ENCODE measurements around the gene FNDC8.
"Not testable (repeated sequence)": the region's sequence is repeated elsewhere in the genome, so short reads cannot be mapped to it uniquely, and the experiment has no call there.

Gene FNDC8

GRCh38 chr17:35146214-35146833 is 24.9 kb downstream of the FNDC8 start:
- DNase-seq = no peak

DNA sequence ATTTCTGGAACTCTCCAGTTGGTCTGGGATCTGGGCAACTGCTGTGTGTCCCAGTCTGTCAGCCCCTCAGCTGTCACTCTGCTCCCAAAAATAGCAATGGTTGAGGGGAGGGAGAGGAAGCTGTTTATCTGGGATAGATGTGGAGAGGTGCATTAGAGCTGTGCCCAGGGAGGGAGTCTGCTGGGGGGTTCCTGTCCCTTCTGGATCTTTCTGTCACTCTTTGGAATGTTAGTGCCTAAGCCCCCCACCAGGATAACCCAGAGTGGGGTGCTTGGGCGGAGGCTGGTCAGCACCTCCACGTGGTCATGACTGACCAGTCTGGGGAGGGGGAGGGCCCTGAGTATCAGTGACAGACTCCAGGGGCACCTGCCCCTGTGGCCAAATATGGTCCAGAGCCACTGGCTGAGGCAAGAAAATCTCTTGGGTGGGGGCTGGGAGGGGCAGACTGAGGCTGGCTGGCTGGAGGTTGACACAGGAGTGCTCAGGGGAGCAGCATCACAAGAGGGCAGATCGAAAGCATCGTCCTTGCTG is 26.0 kb downstream of the FNDC8 start, which contains the start of gene UNC45B:
Gene UNC45B (plus strand): TSS at position 443 of the 531 bp plus-strand sequence. CDS start 447 bp downstream, outside the sequence.
- no peak for DNase-seq

DNA sequence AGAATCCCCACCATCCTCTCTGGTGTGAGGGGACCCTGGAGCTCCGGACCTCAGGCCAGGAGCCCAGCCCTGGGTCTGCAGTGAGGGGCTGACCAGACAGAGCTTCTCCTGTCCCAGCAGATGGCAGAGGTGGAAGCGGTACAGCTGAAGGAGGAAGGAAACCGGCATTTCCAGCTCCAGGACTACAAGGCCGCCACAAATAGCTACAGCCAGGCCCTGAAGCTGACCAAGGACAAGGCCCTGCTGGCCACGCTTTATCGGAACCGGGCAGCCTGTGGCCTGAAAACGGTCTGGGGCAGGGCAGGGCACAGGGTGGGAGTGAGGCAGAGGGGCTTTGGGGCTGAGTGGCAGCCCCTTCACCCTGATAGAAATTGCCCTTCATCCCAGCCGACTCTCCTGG is 26.7 kb downstream of the FNDC8 start:
- no peak for DNase-seq

- DNase-seq = no peak
These were observed 28.5 kb downstream of the FNDC8 start for GRCh38 chr17:35149941-35150340.

DNA sequence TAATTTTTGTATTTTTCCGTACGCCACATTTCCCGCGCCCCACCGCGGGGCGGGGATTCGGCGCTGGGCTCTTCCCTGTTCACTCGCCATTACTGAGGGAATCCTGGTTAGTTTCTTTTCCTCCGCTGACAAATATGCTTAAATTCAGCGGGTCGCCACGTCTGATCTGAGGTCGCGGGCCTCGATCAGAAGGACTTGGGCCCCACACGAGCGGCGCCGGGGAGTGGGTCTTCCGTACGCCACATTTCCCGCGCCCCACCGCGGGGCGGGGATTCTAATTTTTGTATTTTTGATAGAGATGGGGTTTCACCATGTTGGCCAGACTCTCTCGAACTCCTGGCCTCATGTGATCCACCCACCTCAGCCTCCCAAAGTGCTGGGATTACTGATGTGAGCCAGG is 29.7 kb downstream of the FNDC8 start:
- DNase-seq = not testable (repeated sequence)

DNA sequence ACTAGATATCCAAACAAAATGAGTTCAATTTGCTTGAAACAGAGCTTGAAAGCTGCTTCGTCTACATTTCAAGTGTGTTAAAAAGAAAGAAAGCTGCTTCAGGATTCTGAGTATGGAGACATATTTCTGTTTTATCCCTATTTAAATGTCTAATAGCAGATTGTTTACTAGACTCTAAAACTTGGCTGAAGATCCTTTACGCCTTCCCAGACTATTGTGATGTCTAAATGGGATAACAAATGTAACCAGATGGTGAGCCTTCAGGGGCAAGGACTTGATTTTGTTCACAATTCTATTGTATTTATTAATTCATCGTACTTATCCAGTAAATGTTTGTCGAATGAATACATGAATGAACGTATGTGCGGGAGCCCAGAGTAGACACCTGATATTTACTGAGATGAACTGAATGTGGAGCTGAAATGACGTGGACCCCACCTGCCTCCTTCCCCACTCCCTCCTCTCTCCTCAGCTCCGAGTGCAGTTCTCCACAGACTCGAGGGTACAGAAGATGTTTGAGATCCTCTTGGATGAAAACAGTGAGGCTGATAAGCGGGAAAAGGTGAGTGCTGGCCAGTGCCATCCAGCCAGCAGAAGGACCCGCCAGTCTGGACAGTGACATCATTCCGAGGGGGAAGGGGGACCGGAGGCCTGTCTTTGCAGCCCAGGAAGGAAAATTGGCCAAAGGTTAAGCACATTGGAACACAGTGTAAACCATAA is 31.2 kb downstream of the FNDC8 start:
- no peak for DNase-seq

DNA sequence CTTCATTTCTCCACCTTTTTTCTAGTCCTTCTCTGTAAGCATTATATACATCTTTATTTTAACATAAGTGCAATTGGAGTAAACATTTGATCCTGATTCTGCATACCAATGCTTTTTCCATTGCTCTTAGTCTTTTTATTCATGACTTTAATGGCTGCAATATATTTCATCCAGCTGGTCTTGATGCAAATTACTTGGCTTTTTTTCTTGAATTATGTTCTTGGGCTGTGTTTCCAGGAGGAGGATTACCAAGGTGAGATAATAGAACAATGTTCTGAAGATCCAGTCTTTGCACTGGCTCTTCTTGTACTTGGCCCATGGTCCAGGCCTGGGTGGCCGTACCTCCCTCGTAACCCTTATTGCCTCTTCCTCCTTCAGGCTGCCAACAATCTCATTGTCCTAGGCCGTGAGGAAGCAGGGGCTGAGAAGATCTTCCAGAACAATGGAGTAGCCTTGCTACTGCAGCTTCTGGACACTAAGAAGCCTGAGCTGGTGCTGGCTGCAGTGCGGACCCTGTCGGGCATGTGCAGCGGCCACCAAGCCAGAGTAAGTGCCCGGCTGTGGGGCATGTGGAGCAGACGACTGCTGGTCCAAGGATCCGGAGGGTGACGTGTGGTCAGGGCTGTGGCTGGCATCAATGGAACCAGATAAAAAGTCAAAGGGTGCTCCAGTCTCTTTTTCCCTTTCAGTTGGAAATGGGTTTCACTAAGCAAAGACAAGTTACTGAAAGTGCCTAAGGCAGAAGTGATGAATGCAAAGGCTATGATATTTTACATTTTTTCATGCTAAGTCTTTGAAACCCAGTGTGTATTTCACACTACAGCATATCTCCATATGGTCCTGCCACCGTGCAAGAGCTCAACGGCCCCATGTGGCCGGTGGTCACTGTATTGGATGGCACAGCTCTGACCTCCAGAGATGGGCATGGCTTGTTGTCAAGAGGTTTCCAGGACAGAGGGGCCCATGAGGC is 33.1 kb downstream of the FNDC8 start:
- no peak for DNase-seq

DNA sequence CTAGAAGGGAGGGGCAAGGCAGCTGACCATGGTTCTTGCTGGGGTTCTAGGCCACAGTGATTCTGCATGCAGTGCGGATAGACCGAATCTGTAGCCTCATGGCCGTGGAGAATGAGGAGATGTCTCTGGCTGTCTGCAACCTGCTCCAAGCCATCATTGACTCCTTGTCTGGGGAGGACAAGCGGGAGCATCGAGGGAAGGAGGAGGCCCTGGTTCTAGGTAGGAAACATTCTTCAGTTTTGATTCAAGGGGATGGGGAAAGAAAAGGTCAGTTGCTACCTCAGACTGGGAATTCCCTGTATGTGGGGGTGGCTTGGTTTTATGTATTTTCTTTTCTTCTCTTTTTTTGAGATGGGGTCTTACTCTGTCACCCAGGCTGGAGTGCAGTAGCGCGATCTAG is 33.8 kb downstream of the FNDC8 start:
- DNase-seq = no peak

DNA sequence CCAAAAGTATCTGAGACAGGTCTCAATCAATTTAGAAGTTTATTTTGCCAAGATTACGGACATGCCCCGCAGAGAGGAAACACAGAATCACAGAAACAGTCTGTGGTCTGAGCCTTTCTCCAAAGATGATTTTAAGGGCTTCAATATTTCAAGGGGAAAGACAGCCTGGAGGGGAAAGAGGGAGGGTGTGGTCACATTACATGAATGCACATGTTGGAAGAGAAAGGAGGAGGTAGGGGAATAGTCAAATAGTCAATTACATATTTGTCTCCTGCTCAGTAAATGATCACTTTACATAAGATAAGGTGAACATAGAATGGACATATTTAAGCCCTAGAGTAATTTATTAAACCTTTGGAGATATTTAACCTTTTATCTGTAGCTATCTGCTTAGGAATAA is 38.5 kb downstream of the FNDC8 start:
- DNase-seq = no peak

- peak; percentile 47 for DNase-seq
These were observed 39.2 kb downstream of the FNDC8 start for GRCh38 chr17:35160354-35161201.

DNA sequence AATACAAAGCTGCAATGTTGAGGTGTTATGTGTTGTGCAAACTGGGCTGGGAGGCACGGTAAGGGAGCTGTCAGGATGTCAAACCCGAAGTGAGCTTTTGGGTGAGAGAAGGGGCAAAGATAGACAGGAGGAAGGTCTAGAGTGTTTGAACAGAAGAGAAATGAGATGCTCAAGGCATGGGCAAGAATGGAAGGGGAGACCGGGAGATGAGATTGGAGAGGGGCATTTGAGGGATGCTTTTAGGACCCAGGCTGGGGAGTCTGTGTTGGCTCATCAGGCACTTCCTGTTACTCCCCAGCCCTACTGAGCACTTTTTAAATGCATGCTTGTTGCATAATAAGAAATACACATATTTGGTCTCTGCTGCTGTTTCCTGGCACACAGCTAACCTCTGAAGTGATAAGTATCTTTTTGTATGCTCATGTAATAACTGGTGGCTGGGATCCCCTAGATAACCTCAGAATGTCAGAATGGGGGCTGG is 39.9 kb downstream of the FNDC8 start:
- peak; percentile 52 for DNase-seq

DNA sequence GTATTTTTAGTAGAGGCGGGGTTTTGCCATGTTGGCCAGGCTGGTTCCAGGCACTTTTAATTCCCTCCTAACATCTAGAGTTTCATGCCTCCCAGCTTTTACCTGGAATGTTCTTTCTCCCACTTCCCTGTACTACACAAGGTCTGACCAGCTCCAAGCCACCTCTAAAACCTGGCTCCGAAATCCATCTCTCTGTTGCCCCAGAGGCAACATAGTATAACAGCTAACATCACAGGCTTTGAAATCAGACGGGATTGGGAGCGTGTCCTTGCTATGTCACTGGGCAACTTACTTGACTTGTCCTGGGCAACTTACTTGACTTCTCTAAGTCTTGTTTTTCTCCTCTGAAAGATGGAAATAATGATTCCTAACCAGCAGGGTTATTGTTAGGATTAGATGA is 41.3 kb downstream of the FNDC8 start:
- no peak for DNase-seq

GRCh38 chr17:35163886-35164285 is 42.5 kb downstream of the FNDC8 start:
- no peak for DNase-seq

GRCh38 chr17:35164716-35165115 is 43.3 kb downstream of the FNDC8 start:
- DNase-seq = no peak

GRCh38 chr17:35166526-35166925 is 45.1 kb downstream of the FNDC8 start:
- no peak for DNase-seq

DNA sequence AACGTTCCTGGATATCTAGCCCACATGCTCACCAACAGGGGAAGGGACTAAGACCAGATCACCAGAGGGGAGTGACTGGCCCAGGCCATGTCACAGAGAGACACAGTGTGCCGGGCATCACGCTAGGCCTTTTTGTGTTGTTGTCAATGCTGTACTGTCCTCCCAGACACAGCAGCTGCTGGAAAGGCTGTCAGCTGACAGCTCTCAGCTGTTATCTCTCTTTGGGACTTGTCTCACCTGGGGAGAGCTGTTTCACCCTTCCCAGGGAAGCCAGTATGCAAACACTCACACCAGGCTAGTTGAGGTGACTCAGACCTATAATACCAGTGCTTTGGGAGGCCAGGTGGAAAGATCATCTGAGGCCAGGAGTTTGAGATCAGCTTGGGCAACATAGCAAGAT is 45.6 kb downstream of the FNDC8 start:
- DNase-seq = no peak

- no peak for DNase-seq
These were observed 46.3 kb downstream of the FNDC8 start for GRCh38 chr17:35167666-35168065.

- no peak for DNase-seq
These were observed 48.5 kb downstream of the FNDC8 start for GRCh38 chr17:35169835-35170363.

- DNase-seq = peak; percentile 76
These were observed 49.8 kb downstream of the FNDC8 start for GRCh38 chr17:35170968-35171771.

- DNase-seq = peak; percentile 54
These were observed 50.4 kb downstream of the FNDC8 start for GRCh38 chr17:35171834-35172233.

DNA sequence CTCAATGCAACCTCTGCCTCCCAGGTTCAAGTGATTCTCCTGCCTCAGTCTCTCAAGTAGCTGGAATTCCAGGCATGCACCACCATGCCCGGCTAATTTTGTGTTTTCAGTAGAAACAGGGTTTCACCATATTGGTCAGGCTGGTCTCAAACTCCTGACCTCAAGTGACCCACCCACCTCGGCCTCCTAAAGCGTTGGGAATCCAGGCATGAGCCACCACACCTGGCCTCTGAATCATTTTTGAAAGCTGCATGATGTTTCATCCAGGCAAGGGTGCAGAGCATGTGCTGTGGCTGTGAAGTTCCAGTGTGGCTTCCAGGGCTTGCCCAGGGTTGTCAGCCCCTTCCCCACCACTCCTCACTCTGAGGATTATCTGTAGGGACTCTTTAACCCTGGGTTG is 50.9 kb downstream of the FNDC8 start:
- DNase-seq = not testable (repeated sequence)
